Vagina (tissue), 2 donors: ENCODE data around the gene AARS2.

Source experiments
- CTCF ChIP-seq, 3 experiments: fragments of 450-650 bp in 2 of 3; fragments of 200-600 bp in 1 of 3; sonication (generic) in 1 of 3; IDR thresholded peaks; one replicate each; pipeline ENCODE4 v1.5.1; 2017 to 2019; ENCODE audit warnings: antibody characterized with exemption in 3 of 3, mild to moderate bottlenecking in 2 of 3, moderate library complexity in 2 of 3
- POLR2A ChIP-seq, 2 donors: fragments of 450-650 bp; IDR thresholded peaks; one replicate each; pipeline ENCODE4 v1.6.1; 2017; ENCODE audit warnings: antibody characterized with exemption in 2 of 2, mild to moderate bottlenecking in 2 of 2, moderate library complexity in 2 of 2

GRCh38 chr6:44255871-44256774, 57.0 kb downstream of the AARS2 start:
- TF ChIP-seq POLR2A (IDR thresholded peaks at IDR 0.05) (no peak), CTCF (IDR thresholded peaks at IDR 0.05) (no peak)
